ENCODE measurements around the gene RDH14.
A peak's percentile ranks its signal among the peaks of the same experiment; 100 is the strongest.

GRCh38 chr2:18516112-18516511, 44.3 kb downstream of the RDH14 start:
- TF ChIP-seq CTCF (conservative IDR thresholded peaks at IDR 0.05; ENCODE audit: low read depth, low read length): 0 out of 2 replicates have a peak, but pooled peaks have one; percentile 2
- peak; percentile 23 for TF ChIP-seq RCOR1 (IDR thresholded peaks at IDR 0.05; ENCODE audit: insufficient replicate concordance, low read length)
- no peak for TF ChIP-seq POLR2A (IDR thresholded peaks at IDR 0.05; ENCODE audit: low read depth, low read length)
- TF ChIP-seq USF2 (IDR thresholded peaks at IDR 0.05; ENCODE audit: low read depth, low read length): no peak
- TF ChIP-seq MAFK (IDR thresholded peaks at IDR 0.05; ENCODE audit: low read depth, low read length): no peak
- no peak for TF ChIP-seq RAD21 (IDR thresholded peaks at IDR 0.05; ENCODE audit: low read length)
- TF ChIP-seq RFX5 (IDR thresholded peaks at IDR 0.05; ENCODE audit: low read depth, low read length): no peak
- TF ChIP-seq SMC3 (IDR thresholded peaks at IDR 0.05; ENCODE audit: low read depth, low read length): no peak
- 0 out of 2 replicates have a peak, but pooled peaks have one; percentile 2 for TF ChIP-seq NFE2L2 (IDR thresholded peaks at IDR 0.05; ENCODE audit: low read depth, low read length)
- TF ChIP-seq BHLHE40 (IDR thresholded peaks at IDR 0.05; ENCODE audit: low read depth, low read length): peak; percentile 78

All from IMR-90 (cell line).